HG03159 (cell line): ENCODE data around the gene LRFN4.
"Not testable (repeated sequence)": the region's sequence is repeated elsewhere in the genome, so short reads cannot be mapped to it uniquely, and the experiment has no call there.

ENCODE experiments used
- ATAC-seq: cut with Tn5 transposase; IDR thresholded peaks from one replicate; pipeline ENCODE4 v1.9.1; 2021; ENCODE audit warnings: mild to moderate bottlenecking, moderate library complexity; ENCODE audit not compliant: unreplicated experiment

LRFN4 gene

DNA sequence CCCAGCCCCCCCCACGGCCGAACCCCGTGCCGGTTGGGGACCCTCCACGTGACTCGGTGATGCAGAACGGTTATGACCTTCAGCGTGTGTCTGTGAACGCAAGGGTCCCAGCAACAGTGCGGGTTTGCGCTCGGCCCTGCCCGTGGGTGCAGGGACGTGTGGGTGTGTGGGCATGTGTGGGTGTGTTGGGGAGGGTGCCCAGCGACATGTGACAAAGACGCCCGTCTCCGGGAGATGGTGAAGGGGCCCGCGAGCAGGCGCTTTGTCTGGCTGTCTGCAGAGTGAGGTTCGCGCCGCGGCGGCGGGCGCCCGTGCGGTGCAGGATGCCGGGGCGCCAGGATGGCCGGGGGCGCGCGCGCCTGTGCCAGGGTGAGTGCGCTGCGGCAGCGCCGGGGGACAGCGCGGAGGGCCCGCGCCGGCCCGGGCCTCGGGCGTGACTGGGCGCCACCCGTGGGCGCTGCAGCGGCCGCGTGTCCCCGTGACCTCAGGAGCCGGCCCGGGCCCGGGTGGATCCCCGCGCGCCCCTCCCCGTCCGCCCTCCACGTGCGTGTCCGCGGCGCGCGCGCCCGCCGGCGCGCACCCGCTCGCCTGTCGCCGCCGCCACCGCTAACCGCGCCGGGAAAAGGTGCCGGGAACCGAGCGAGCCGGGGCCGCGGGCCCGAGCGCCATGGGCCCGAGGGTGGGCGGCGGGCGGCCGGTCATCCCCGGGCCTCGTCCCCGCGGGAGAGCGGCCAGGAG lies at the start of gene LRFN4:
Gene LRFN4 (plus strand): TSS at position 569 of the 738 bp plus-strand sequence. CDS start 681 bp downstream, outside the sequence.
- ATAC-seq: peak; percentile 15

DNA sequence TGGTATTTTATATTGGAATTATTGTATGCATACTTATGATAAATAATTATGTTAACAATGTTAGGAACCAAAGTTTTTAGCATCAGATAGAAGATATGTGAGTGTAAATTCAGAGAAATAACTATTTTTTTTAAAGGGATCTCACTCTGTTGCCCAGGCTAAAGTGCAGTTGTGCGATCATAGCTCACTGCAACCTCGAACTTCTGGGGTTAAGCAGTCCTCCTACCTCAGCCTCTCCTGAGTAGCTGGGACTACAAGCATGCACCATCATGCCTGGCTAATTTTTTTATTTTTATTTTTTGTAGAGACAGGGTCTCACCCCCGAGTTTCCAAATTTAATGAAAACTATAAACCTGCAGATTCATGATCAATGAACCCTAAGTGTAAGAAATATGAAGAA lies 47.3 kb upstream of the LRFN4 start:
- no peak for ATAC-seq

DNA sequence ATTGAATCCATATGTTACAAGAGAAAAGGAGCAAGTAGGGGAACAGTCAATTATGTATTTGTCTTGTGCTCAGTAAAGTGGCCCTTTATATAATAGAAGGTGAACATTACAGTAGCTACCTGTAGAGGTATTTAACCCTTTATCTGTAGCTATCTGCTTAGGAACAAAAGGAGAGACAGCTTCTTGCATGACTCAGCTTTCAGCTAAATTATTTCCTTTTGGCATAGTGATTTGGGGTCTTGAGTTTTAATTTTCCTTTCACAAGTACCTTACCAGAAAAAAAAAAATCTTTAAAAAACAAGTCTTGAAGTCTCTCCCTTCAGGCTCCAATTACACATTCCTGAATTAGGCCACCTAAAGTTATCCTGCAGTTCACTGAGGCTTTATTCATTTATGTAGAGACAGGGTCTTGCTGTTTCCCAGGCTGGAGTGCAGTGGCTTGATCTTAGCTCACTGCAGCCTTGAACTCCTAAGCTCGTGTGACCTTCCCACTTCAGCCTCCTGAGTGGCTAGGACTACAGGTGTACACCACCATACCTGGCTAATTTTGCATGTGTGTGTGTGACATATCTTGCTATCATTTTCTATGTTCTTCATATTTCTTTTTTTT lies 46.2 kb upstream of the LRFN4 start:
- ATAC-seq: no peak

DNA sequence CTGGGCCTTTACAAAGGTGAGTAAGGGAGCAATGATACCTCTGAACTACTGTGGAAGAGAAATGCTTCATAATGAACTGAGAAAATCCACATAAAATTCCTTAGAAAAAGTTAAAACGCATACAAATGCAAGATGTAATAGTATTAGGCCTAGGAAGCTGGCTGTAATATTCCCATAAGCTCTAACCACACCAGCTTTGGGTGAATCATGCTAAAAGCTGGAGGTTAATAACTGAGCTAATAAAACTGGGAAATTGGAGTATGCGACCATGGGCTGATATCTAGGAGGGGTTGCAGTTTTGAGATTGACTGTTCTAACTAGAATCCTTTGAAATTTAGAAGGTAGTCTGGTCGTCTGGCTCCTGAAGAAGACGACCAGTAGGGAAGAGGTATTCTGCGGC lies 42.2 kb upstream of the LRFN4 start:
- ATAC-seq: no peak

GRCh38 chr11:66815646-66816045 lies 41.2 kb upstream of the LRFN4 start:
- no peak for ATAC-seq

GRCh38 chr11:66818231-66818955 lies 38.5 kb upstream of the LRFN4 start:
- ATAC-seq: no peak

GRCh38 chr11:66820381-66820780 lies 36.5 kb upstream of the LRFN4 start:
- no peak for ATAC-seq

DNA sequence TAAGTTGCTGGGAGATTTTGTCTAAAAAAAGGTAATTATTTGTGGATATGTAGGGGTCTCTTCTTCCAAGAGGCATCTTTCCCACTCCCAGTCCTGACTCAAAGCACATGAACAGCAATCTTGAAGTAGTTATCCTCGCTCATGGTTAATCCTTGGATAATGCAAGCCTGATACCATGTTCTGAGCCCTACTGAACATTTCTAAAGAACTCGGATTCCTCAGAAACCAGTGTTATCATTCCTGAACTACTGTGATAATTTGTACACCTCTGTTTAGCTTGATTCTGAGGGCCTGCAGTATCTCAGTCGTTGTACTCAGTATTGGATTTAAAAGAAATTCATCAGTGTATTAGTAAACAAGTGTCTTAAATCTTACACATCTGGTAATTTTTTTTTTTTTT lies 36.0 kb upstream of the LRFN4 start:
- no peak for ATAC-seq

GRCh38 chr11:66823700-66824099 lies 33.2 kb upstream of the LRFN4 start:
- no peak for ATAC-seq

GRCh38 chr11:66824573-66824972 lies 32.3 kb upstream of the LRFN4 start:
- ATAC-seq: not testable (repeated sequence)

DNA sequence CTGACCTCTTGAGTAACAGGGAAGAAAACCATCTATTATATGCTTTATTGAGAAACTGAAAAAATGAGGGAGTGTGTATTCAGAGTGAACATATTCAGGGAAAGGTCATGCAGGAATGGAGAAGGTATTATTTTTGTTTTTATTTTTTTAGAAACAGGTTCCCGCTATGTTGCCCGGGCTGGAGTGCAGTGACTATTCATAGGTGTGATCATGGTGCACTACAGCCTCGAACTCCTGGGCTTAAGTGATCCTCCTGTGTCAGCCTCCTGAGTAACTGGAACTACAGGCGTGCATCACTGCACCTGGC lies 22.4 kb upstream of the LRFN4 start:
- ATAC-seq: no peak

DNA sequence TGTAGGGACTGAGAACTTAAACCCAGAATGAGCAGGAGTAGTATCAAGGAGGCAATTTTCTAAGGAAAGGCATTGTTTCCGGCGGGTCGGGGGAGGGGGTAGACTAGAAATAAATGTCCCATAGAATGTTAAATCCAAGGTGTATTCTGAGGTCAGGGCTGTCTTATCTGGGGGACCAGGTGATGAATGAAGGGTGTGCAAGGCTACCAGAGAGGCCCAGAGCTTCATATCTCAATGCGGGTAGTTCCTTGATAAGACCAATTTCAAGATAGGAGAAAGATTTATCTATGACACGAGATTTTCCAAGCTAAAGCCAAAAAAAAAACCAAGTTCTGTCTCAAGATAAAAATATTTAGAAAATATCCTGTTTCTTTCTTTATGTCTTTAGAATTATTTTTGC lies 21.9 kb upstream of the LRFN4 start:
- no peak for ATAC-seq

DNA sequence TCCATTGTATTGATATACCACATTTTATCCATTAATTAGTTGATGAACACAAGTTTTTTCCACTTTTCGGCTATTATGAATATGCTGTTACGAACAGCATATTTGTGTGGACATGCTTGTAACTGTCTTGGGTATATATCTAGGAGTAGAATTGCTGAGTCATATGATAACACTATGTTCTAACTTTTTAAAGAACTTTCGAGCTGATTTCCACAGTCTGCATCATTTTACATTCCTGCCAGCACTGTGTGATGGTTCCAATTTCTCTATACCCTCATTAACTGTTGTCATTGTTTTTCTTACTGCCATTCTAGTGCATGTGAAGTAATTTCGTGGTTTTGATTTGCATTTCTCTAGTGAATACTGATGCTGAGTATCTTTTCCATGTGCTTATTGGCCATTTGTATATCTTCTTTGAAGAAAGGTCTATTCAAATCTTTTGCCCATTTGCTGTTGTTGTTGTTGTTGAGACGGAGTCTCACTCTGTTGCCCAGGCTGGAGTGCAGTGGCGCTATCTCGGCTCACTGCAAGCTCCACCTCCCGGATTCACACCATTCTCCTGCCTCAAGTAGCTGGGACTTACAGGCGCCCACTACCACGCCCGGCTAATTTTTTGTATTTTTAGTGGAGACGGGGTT lies 21.0 kb upstream of the LRFN4 start:
- no peak for ATAC-seq

DNA sequence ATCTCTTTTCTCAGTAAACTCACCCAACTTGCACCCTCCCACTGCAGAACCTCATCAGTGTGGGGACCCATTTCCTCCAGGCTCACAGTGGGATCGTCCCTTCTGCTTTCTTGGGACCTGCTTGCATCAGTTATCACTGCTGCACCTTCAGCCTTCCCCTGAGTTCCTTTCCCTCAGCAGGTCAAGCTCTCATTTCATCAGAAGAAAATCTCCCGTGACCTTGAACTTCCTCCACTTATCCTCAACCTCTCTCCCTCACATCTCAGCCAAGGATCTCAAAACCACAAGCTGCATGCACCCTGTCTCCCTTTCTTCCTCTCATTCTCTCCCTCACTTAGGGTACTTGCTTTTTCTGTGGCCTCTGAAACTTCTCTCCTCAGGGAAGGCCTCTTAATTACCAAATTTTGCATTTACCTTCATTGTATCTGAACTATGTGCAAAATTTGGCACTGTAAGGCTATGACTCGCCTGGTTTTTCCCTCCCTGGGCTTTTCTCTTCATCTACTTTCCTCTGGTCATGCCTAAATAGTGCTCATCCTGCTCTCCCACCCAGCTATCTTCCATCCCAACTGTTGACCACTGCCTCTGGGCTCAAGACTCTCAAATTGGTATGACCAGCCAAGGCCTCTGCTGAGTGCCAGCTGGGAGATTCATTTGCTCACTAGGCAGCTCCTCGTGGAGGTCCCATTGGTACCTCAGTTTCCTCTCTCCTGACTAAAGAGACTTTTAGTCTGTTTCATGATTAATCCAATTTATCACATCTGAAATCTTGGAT lies 16.4 kb upstream of the LRFN4 start:
- ATAC-seq: no peak

DNA sequence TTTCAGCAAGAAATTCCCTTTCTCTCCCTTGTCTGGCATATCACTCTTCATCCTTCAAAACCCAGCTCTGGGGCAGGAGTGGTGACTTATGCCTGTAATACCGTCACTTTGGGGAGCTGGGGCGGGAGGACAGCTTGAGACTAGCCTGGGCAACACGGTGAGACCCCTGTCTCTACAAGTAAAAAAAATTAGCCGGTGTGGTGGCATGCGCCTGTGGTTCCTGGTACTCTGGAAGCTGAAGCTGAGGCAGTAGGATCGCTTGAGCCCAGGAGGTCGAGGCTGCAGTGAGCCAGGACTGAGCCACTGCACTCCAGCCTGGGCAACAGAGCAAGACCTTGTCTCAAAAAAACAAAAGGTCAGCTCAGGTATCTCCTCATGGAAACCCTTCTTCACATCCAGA lies 15.0 kb upstream of the LRFN4 start:
- ATAC-seq: no peak

DNA sequence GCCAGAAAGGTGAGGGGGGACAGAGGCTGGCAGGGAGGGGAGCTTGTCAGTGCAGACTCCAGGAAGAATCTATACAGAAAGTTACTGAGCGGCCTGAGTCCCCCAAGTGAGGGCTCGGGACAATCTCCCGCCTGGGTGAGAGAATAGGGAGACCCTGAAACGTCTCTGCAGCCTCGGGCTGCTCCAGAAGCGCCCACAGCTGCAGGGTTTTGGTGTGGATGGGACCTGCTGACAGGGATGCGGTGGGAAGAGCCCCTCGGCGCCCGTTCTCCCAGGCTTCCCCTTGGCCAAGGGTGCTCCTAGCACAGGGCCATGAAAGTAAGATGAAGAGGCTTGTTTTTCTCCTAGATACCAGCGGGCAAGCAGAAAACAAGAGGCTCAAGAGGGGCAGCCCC lies 14.4 kb upstream of the LRFN4 start:
- ATAC-seq: no peak

DNA sequence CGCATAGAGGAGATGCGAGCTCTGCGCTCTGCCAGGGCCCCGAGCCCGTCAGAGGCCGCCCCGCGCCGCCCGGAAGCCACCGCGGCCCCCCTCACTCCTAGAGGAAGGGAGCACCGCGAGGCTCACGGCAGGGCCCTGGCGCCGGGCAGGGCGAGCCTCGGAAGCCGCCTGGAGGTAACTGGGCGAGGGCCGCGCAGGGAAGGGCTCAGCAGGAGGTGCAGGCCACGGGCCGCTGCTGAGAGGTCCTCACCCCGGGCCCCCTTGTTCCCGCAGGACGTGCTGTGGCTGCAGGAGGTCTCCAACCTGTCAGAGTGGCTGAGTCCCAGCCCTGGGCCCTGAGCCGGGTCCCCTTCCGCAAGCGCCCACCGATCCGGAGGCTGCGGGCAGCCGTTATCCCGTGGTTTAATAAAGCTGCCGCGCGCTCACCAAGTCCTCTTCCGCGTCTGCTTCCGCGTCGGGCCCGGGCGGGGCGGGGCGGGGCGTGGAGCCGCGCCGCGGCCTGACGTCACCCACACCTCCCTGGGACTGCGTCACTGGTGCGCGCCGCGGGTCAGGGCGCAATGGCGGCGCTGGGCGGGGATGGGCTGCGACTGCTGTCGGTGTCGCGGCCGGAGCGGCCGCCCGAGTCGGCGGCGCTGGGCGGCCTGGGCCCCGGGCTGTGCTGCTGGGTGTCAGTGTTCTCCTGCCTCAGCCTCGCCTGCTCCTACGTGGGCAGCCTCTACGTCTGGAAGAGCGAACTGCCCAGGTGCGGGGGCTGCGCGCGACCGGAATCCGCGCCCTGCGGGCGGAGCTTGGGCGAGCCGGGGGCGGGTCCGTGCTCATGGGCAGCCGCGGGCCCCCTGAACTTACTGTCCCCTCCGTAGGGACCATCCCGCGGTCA lies 13.7 kb upstream of the LRFN4 start, which contains the start of gene RCE1:
Gene RCE1 (plus strand): TSS at position 546 of the 880 bp plus-strand sequence. CDS start 15 bp downstream, at position 561.
- ATAC-seq: peak; percentile 79

- peak; percentile 12 for ATAC-seq
Observed at GRCh38 chr11:66843776-66844495, 12.9 kb upstream of the LRFN4 start.

DNA sequence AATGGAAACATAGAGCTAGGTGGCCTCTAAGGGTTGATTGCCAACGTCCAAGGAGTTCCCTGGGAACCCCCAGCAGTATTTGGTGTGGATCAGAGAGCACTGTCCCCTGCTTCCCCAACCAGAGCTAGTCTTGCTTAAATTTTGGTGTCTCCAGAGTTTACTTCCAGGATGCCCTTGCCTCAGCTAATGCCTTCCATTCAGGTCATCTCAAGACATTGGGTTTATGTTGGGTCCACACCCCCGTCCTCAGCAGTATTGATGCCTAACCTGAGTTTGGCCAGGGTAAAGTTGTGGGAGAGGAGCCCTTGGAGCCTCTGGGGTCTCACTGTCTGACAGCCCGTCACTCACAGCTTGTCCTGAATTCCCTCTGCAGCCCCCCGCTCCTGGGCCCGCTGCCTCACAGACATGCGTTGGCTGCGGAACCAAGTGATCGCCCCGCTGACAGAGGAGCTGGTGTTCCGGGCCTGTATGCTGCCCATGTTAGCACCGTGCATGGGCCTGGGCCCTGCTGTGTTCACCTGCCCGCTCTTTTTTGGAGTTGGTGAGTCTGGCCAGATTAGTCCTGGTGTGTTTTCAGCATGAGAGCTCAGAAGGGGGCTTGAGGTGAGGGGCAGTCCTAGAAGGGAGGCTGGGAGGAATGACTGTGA lies 12.2 kb upstream of the LRFN4 start:
- ATAC-seq: no peak
